GM12801 (cell line): Measurements from ENCODE around the gene GLRB.

Experiments used
- CTCF ChIP-seq: IDR thresholded peaks from one replicate; pipeline ENCODE4 v1.5.1; 2011; ENCODE audit warnings: control low read depth; ENCODE audit not compliant: insufficient read length; ENCODE audit errors: extremely low read depth

GLRB gene

DNA sequence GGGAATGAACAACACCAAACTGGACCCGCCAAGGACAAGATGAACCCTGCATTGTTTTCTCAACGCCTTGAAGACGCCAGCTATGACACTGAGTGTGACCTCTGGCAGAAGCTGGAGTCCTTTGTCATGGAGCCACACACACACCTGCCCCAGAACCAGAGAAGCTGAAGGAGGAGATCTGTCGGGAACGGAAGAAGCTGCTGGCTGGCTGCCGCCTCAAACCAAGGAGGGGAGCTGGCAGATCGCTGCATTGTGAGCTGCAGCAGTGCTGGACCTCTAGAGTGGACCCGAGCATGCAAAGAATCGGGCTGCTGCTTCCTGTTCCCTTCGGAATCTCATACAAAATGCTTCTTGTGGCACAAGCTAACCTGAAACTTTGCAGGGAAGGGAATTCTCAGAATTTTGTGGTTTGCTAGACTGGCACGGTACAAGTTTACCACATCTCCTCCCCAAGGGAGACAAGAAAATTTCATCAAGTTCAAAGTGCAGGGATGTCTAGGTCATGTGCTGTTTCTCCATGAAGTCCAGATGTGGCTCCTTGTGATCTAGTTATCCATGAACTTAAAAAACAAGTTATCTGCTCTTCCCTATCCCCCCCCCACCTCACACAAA lies 23.4 kb upstream of the GLRB start:
- TF ChIP-seq CTCF: no peak

DNA sequence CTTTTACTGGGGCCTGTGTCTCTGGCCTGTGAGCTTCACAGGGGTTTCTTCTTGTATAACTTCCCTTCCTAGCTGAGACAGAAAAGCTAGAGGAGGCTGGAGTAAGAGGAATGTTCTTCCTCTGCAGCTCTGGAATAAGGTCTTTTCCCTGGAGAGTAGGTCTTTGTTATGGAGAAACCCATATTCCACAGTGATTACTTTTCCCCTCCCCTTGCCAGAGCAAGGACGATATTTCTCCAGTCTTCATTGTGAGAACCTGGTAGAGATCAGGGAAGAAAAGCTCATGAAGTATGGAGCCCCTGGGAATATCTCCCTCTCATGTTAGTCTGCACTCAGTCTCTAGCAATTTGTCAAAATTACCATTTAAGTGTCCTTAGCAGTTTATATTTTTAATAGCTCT lies 18.7 kb upstream of the GLRB start:
- TF ChIP-seq CTCF: no peak

DNA sequence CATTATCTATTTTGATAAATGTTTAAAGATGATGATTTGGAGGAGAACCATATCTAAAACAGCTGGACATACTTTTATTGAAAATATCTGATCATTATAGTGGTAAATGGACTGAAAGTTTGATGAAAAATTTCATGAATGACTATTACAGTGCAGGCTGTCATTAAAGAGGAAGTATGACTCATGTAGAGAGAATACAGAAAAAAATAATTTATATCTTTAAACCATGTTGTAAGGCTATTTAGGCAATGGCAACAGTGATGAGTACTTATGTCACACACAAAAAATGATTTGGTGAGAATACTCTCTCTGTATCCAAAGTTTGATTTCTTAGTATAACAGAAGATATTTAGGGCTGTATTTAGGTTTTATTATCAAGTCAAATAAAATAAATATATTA lies 3.9 kb upstream of the GLRB start:
- no peak for TF ChIP-seq CTCF

GRCh38 chr4:157075401-157075800 lies 549 bp upstream of the GLRB start:
- no peak for TF ChIP-seq CTCF

GRCh38 chr4:157076578-157076947 lies 613 bp downstream of the GLRB start:
- no peak for TF ChIP-seq CTCF

- TF ChIP-seq CTCF: no peak
Measured at GRCh38 chr4:157079441-157079840, 3.5 kb downstream of the GLRB start.

DNA sequence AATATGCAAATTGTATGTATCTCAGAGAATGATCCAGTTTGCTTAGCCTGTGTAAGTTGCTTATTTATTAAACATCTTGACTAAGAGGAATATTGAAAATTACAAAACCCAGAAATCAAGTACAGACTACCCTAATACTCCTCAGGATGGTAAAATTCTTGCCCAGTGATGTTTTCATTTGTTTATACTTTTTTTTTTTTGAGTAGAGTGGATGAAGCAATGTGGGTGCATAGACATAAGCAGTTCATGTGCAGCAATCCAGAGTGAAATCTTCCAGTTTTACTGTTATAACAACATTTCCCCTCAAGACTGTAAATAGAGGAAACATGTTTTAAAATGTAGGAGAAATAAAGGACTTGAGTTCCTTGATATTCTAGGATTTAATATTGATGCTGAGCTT lies 4.7 kb downstream of the GLRB start:
- no peak for TF ChIP-seq CTCF

DNA sequence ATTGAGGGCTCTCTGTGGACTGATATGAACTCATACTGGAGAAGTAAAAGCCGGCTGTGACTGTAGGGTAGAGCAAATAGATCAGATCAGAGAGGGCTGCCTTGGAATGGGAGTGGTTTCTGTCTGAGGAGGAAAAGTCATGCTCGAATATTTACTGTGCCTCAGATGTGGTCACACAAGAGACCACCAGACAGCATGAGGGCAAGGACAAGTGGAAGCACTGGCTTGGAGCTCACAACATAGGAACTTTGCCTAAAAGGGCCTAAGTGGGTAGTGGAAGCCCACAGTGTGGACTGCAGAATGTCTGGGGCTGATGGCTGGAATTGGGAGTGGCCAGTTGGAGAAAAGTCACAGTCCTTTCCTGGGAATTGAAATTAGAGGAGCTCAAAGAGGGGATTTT lies 19.8 kb downstream of the GLRB start:
- TF ChIP-seq CTCF: no peak
